HG03097 (cell line): Measurements from ENCODE around the gene GALNT14.
"Not testable (repeated sequence)": the region's sequence is repeated elsewhere in the genome, so short reads cannot be mapped to it uniquely, and the experiment has no call there.

Experiments used
- ATAC-seq: cut with Tn5 transposase; IDR thresholded peaks from one replicate; pipeline ENCODE4 v1.9.1; 2021; ENCODE audit not compliant: unreplicated experiment, low FRiP score

GALNT14 gene

GRCh38 chr2:30914456-30914855, 223.8 kb downstream of the GALNT14 start:
- ATAC-seq = no peak

DNA sequence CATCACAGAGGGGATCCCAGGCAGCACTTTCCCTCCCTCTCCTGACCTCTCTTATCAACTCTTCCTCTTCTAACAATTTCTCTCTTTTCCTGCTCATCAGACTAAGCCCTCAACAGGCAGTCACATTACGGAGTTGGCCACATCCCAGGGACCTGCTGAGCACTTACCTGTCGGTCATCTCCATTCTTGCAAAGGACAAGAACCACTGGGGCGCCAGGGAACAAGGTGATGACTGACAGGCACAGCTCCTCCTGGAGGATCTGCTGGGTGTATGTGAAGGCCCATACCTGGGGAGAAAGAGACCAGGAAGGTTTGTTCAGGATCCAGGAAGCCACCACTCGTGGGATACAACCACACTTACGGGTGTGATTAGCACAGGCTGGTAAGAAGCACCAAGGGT, 226.2 kb downstream of the GALNT14 start:
- ATAC-seq = no peak

- ATAC-seq = no peak
Observed at GRCh38 chr2:30911327-30911726, 226.9 kb downstream of the GALNT14 start.

- ATAC-seq = no peak
Observed at GRCh38 chr2:30910686-30911085, 227.6 kb downstream of the GALNT14 start.

- not testable (repeated sequence) for ATAC-seq
Observed at GRCh38 chr2:30904437-30904836, 233.8 kb downstream of the GALNT14 start.

DNA sequence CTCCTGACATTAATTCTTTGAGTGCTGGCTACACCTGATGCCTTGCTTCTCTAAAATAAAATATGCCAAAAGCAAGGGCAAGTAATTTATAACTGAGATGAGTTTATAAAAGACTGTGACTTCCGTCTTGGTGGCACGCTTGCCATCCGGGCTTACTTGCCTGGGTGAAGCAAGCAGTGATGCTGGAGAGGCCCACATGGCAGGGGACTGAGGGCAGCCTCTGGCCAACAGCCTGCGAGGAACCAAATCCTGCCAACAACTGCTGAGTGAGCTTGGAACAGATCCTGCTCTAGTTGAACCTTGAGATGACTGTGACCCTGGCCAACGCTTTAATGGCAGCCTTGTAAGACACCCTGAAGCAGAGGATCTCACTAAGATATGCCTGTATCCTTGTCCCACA, 234.9 kb downstream of the GALNT14 start:
- no peak for ATAC-seq

DNA sequence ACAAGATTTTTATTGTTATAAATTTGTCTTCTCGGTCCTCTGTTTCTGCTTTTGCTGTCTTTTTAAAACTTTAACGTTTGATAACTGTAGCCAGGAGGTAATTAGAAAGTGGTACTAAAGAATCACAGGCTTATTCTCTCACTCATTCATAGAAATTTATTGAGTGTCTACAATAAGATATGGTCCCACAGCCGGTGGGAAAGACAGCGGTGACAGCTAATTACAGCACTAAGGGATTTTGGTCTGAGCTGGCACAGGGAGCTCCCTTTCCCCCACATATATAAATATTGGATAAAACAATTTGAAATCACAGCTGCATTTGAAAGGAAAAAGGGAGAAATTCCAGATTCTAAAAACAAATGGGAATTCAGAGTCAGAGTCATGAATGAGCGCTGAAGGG, 237.9 kb downstream of the GALNT14 start:
- no peak for ATAC-seq

DNA sequence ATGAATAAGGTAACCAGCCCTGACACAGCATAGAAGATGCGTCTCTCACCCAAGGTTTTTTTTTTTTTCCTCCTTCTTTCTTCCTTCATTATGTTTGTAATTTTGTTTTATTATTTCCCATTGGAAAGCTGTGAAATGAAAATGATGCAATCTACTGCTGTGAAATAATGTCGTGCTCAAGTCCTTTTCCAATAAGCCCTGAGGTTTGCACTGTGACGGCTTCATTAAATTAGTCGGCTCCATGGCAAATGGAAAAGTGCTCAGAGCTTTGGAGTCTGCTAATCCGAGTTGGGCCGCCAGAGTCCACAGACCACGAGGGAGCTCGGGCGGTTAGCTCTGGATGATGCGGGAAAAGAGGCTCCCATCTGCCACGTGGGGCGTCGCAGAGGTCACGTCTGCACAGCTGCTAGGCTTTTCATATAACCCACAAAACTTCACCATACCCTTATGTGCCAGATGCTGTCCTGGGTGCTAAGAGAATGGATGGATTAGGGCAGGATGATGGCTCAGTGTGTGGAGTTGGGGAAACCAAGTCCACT, 238.7 kb downstream of the GALNT14 start:
- ATAC-seq = no peak

DNA sequence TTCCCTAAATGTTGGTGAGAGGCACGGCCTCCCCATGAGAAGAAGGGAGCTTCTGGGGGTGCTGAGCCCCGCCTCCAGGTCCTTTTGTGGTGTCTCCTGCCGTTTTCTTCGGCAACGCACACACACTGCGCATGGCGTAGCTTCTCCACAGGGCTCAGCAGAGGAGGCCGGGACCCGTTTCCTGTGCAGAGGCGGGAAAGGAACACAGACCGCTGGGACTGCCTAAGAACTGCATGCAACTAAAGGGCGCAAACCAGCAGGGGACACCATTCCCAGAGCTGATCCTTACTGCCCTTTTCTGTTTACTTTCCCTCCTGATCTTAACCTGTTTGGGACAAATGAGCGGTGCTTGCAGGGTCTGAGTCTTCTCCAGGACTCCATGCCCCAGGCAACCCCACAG, 240.7 kb downstream of the GALNT14 start:
- ATAC-seq = no peak

GRCh38 chr2:30894498-30895119, 243.6 kb downstream of the GALNT14 start:
- ATAC-seq = no peak

DNA sequence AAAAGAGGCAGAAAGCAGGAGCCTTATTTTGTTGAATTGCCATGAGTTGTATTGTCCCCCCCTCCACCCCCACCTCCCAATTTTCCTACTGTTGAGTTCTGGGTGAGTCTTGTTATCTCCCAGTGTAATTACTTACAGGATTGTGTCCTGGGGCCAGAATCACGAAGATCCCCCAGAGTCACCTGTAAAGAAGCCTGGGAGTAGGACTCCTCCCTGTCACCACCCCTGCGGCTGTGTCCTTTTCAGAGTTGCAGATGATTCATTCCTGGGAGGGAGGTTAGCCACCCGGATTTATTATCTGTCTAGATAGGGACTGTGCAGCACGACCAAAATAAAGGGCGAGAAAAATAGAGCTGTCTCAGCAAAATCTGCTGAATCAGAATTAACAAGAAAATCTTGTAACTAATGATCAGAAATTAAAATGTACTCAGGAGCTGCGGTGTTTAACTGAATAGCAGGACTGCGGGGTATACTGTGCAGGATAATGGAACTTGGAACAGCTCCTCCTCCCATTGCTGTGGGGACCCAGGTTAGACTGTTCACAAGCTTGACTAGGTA, 249.3 kb downstream of the GALNT14 start:
- ATAC-seq = no peak

GRCh38 chr2:30886080-30886479, 252.2 kb downstream of the GALNT14 start:
- no peak for ATAC-seq

DNA sequence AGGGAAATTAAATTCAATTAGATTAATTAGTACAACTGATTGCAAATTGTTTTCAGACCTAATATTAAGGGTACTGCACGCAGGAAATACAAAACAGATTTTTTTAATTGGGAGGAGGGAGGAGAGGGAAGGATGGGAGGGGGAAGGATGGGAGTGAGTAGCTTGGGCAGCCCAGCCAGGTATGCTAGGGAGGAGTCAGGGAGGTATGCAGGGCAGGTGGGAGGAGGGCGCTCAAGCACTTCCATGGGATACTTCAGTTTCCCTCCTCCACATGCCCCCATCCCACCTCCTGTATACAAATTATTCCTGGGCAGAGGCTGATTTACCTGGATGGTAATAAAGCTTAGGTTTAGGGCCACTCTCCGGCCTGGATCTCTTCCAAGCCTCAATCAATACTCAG, 254.4 kb downstream of the GALNT14 start:
- ATAC-seq = no peak

- ATAC-seq = no peak
Observed at GRCh38 chr2:30883184-30883583, 255.1 kb downstream of the GALNT14 start.

- ATAC-seq = no peak
Observed at GRCh38 chr2:30880516-30880915, 257.7 kb downstream of the GALNT14 start.

GRCh38 chr2:30877833-30878232, 260.4 kb downstream of the GALNT14 start:
- ATAC-seq = no peak

DNA sequence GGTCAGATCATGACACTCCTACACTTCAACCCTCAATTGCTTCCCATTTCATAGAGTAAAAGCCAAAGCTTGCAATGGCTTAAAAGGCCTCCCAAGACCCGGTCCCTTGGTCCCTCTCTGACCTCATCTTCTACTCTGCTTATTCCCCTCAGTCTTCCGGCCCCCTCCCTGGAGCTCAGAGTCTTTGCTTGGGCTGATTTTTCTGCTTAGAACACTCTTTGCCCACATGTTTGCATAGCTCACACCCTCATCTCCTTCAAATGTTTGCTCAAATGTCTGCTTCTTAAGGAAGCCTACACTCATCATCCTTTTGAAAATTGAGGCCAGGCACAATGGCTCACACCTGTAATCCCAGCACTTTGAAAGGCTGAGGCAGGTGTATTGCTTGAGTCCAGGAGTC, 265.4 kb downstream of the GALNT14 start:
- no peak for ATAC-seq

DNA sequence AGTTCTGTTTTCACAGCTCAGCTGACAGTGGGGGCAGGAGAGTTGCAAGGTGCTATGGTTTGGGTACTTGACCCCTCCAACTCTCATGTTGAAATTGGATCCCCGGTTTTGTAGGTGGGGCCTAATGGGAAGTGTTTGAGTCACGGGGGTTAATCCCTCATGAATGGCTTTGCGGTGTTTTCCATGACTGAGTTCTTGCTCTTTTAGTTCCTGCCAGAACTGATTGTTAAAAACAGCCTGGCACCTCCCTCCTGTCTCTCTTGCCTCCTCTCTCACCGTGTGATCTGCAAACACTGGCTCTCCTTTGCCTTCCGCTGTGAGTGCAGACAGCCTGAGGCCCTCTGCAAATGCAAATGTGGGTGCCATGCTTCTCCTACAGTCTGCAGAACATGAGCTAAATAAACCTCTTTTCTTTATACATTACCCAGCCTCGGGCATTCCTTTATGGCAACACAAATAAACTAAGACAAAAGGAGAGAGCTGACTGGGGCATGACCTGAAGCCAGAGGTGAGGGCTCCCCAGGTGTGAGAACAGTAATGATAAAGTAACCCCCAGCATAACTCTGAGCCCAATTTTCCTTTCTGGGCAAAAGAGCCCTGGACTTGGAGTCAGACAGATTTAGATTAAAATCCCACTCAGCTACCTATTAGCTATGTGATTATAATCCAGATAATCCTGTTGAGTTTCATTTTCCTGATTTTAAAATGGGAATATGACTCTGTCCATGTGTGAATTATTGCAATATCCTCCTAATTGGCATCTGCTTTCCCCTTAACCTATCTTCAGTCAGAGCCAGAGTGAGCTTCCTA, 266.1 kb downstream of the GALNT14 start:
- no peak for ATAC-seq

- no peak for ATAC-seq
Observed at GRCh38 chr2:30871440-30871839, 266.8 kb downstream of the GALNT14 start.

GRCh38 chr2:30869988-30870387, 268.3 kb downstream of the GALNT14 start:
- ATAC-seq = no peak

- no peak for ATAC-seq
Observed at GRCh38 chr2:30867385-30867784, 270.9 kb downstream of the GALNT14 start.

DNA sequence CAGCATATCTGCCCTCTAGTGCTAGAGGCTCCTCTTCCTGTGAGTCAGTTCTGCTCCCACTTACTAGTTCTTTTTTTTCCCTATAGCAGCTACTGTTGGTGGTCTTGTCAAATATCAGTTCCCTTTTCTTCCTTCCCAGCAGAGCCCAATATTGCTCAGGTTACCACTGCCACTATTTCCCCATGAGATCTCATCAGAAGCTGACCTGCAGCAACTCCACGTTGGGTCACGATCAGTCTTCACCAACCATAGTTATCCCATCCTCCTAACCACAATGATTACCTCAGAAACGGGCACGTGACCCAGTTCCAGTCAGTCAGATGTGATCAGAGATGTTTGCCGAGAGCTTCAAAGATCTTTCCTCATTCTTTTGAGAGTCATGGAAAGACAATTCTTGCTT, 271.3 kb downstream of the GALNT14 start:
- ATAC-seq = no peak
